DOHH2 (cell line): ENCODE measurements around the gene SAFB.
"Not testable (repeated sequence)": the region's sequence is repeated elsewhere in the genome, so short reads cannot be mapped to it uniquely, and the experiment has no call there.

Source experiments
- H3F3A ChIP-seq: fragments of 200-600 bp; sonication (generic), shearing (Covaris generic); 2 replicates; pipeline ENCODE4 v1.6.0; 2016; ENCODE audit warnings: antibody characterized with exemption, mild to moderate bottlenecking; ENCODE audit not compliant: control insufficient read depth, insufficient read depth
- H3K27ac ChIP-seq: fragments of 200-600 bp; sonication (generic); 2 replicates; pipeline ENCODE4 v1.5.1; 2014; ENCODE audit warnings: low read depth, mild to moderate bottlenecking, low read length, moderate library complexity
- H3K27me3 ChIP-seq: fragments of 200-600 bp; sonication (generic); 2 replicates; pipeline ENCODE4 v1.6.1; 2014; ENCODE audit warnings: mild to moderate bottlenecking, low read length, mixed read lengths; ENCODE audit not compliant: control insufficient read depth
- H3K36me3 ChIP-seq: fragments of 200-600 bp; sonication (generic); 2 replicates; pipeline ENCODE4 v1.6.1; 2014; ENCODE audit warnings: mild to moderate bottlenecking, low read length, moderate library complexity, mixed read lengths; ENCODE audit not compliant: control insufficient read depth
- H3K4me1 ChIP-seq: fragments of 200-600 bp; sonication (generic); 2 replicates; pipeline ENCODE4 v1.6.1; 2014; ENCODE audit warnings: mild to moderate bottlenecking, low read length, mixed read lengths; ENCODE audit not compliant: control insufficient read depth
- H3K4me2 ChIP-seq: fragments of 200-600 bp; sonication (generic); 2 replicates; pipeline ENCODE4 v1.6.0; 2014; ENCODE audit warnings: mild to moderate bottlenecking, low read length, moderate library complexity
- H3K4me3 ChIP-seq: fragments of 200-600 bp; sonication (generic); 2 replicates; pipeline ENCODE4 v1.5.1; 2014; ENCODE audit warnings: mild to moderate bottlenecking, low read length, mixed read lengths
- H3K79me2 ChIP-seq: fragments of 200-600 bp; sonication (generic); 2 replicates; pipeline ENCODE4 v1.6.1; 2014; ENCODE audit warnings: mild to moderate bottlenecking, low read length, mixed read lengths; ENCODE audit not compliant: control insufficient read depth
- H3K9me2 ChIP-seq: fragments of 200-600 bp; sonication (generic); replicated peaks from 2 replicates; pipeline ENCODE4 v1.6.1; 2014; ENCODE audit warnings: mild to moderate bottlenecking, low read length, mixed read lengths; ENCODE audit not compliant: control insufficient read depth
- H3K9me3 ChIP-seq: fragments of 200-600 bp; sonication (generic); 2 replicates; pipeline ENCODE4 v1.6.1; 2014; ENCODE audit warnings: antibody characterized with exemption, low read length, mixed read lengths; ENCODE audit not compliant: control insufficient read depth, insufficient read depth
- H4K20me1 ChIP-seq: fragments of 200-600 bp; sonication (generic); 2 replicates; pipeline ENCODE4 v1.6.0; 2014; ENCODE audit warnings: low read depth, mild to moderate bottlenecking, antibody characterized with exemption, low read length, moderate library complexity; ENCODE audit not compliant: control insufficient read depth, insufficient read depth
- EZH2phosphoT487 ChIP-seq: fragments of 200-600 bp; sonication (generic); IDR thresholded peaks from 2 replicates; pipeline ENCODE4 v1.6.1; 2017; ENCODE audit warnings: borderline replicate concordance, mild to moderate bottlenecking, antibody characterized with exemption, low read length, moderate library complexity, mixed read lengths
- TF ChIP-seq, protein P1 (sequence below): fragments of 200-600 bp; sonication (generic); IDR thresholded peaks from one replicate; pipeline ENCODE4 v1.5.1; 2014; ENCODE audit warnings: antibody characterized with exemption, mild to moderate bottlenecking, low read depth, low read length; ENCODE audit not compliant: poor library complexity, severe bottlenecking

The SAFB gene

DNA sequence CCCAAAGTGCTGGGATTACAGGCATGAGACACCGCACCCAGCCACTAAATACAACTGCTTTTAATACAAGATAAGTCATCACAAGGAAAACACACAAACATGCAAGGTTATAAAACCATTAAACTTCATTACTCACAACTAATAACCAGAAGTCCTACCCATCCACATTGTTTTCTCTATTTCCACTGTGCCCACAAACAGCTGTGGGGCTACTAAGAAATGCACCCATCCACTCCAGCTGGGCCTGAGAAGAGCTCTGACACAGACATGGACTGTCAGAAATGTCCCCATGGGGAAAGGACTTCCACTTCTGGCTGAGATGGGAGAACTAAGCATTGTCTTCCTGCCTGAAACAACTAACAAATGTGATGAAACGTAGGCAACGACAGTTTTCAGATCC lies 17.5 kb upstream of the SAFB start:
- Histone ChIP-seq H3K4me3 (no peak overlapping the region), H3K79me2 (peaks cover 71% of the 10 kb centered on the region), H3K36me3 (peaks cover 91% of the 10 kb centered on the region), H3K27me3 (no peaks in the 10 kb centered on the region), H3K4me2 (no peak overlapping the region), H3K9me3 (no peaks in the 10 kb centered on the region), H3K4me1 (no peaks in the 10 kb centered on the region), H3K27ac (no peak overlapping the region), H3K9me2 (no peaks in the 10 kb centered on the region), H4K20me1 (peaks cover 3% of the 10 kb centered on the region), H3F3A (no peaks in the 10 kb centered on the region)
- no peak for TF ChIP-seq EZH2phosphoT487
- TF ChIP-seq, protein P1, sequence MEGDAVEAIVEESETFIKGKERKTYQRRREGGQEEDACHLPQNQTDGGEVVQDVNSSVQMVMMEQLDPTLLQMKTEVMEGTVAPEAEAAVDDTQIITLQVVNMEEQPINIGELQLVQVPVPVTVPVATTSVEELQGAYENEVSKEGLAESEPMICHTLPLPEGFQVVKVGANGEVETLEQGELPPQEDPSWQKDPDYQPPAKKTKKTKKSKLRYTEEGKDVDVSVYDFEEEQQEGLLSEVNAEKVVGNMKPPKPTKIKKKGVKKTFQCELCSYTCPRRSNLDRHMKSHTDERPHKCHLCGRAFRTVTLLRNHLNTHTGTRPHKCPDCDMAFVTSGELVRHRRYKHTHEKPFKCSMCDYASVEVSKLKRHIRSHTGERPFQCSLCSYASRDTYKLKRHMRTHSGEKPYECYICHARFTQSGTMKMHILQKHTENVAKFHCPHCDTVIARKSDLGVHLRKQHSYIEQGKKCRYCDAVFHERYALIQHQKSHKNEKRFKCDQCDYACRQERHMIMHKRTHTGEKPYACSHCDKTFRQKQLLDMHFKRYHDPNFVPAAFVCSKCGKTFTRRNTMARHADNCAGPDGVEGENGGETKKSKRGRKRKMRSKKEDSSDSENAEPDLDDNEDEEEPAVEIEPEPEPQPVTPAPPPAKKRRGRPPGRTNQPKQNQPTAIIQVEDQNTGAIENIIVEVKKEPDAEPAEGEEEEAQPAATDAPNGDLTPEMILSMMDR, result no peak

DNA sequence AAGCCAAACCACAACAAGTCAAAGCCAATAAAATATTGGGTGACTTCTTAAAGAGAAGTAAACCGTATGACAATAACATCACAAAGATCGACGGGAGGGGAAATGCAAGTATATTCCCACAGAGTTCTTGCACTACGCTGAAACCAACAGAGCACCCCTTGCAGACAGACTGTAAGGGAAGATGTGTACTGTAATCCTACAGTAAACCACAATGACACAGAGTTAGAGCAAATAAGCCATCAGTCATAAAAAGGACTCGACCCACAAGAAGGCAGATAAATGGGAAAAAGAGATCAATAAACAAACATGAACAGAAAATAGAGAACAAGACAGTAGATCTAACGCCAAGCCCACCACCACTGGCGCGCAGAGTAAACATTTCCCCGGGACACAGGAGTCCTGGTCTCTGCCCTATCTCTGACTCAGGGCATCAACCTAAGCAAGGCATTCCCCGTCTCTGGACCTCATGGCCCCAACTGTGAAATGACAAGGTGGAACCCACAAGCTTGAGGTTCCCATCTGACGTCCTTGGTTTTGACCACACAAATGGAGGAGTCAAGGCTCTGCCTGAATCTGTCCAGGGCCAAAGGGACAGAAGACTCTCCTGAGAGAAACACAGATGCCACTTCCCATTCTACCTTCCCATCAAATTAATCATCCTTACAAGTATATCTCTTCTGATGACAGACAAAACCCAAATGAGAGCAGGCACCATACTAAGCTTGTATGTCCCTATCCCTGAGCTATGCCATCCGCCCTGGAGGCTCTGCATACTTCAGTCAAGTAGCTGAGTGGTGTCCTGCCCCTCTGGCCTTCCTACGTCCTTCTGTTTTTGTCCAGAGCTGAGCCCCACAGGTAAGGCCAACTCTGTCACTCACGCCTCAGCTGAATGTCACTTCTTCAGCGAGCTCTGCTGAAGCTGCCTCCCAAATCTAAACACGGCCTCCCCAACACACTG lies 15.3 kb upstream of the SAFB start:
- Histone ChIP-seq H3K27ac (no peak overlapping the region), H3K4me2 (no peak overlapping the region), H3K27me3 (no peaks in the 10 kb centered on the region), H3K9me3 (no peaks in the 10 kb centered on the region), H3K4me1 (no peaks in the 10 kb centered on the region), H3K36me3 (peaks cover 90% of the 10 kb centered on the region), H3K4me3 (no peak overlapping the region), H3K9me2 (no peaks in the 10 kb centered on the region), H3K79me2 (peaks cover 78% of the 10 kb centered on the region), H3F3A (no peaks in the 10 kb centered on the region), H4K20me1 (peaks cover 3% of the 10 kb centered on the region)
- TF ChIP-seq, protein P1, result no peak
- no peak for TF ChIP-seq EZH2phosphoT487

GRCh38 chr19:5608291-5608690 lies 14.6 kb upstream of the SAFB start:
- Histone ChIP-seq H3K27me3 (no peaks in the 10 kb centered on the region), H3F3A (no peaks in the 10 kb centered on the region), H3K79me2 (peaks cover 80% of the 10 kb centered on the region), H3K9me3 (no peaks in the 10 kb centered on the region), H3K4me3 (no peak overlapping the region), H3K9me2 (no peaks in the 10 kb centered on the region), H3K36me3 (peaks cover 90% of the 10 kb centered on the region), H4K20me1 (peaks cover 3% of the 10 kb centered on the region), H3K4me1 (no peaks in the 10 kb centered on the region), H3K27ac (no peak overlapping the region), H3K4me2 (no peak overlapping the region)
- TF ChIP-seq, protein P1, result no peak
- TF ChIP-seq EZH2phosphoT487, result no peak

- H3K9me2 ChIP-seq, H3K9me3 ChIP-seq, H3K27ac ChIP-seq, H3K4me3 ChIP-seq, H4K20me1 ChIP-seq, H3K4me1 ChIP-seq, H3K27me3 ChIP-seq, H3K4me2 ChIP-seq, H3F3A ChIP-seq: not testable (repeated sequence)
- Histone ChIP-seq H3K79me2 (peaks cover 80% of the 10 kb centered on the region), H3K36me3 (peaks cover 90% of the 10 kb centered on the region)
Measured at GRCh38 chr19:5608766-5609165, 14.1 kb upstream of the SAFB start.
